Left colon (tissue), 2 donors: ENCODE measurements around the gene NMNAT3. TPM values are rescaled to one million over a fixed set of nuclear protein-coding genes. Genes with fewer than 3 reads are reported as not detected.
A peak's percentile ranks its signal among the peaks of the same experiment; 100 is the strongest.

Source experiments
- ATAC-seq: fragments of 200-7000 bp; cut with Tn5 transposase; one replicate; pipeline ENCODE4 v1.9.1; 2020; ENCODE audit warnings: mild to moderate bottlenecking, moderate library complexity
- DNase-seq, 2 donors: peaks; one replicate each; pipeline ENCODE4 v3.0.0-alpha.2; 2020
- intact Hi-C, 2 donors: fragments of 100-400 bp; cut with DNase I in 1 of 2; cut with micrococcal nuclease in 1 of 2; formaldehyde crosslinking; loops; one replicate each; pipeline versions ENCODE4 v1.11.2 to v1.14.0; 2022; cut with DNase I, micrococcal nuclease
- total RNA-seq, 2 donors: library from RNA; stranded (reverse); fragmentation: NEBNext Ultra II Directional; extraction: Animal tissue kit (Norgen Biotek cat#: 25700); gene quantifications; one replicate each; pipeline ENCODE4 v1.2.1, GENCODE V29; 2021
- donor health status: DM: no; HTN: no; CAD: no.
- donor health status: DM: yes; HTN: yes; CAD: no.

NMNAT3 gene
- total RNA-seq, 2 donors from 2014 or later = 6.2 to 8.7 TPM

DNA sequence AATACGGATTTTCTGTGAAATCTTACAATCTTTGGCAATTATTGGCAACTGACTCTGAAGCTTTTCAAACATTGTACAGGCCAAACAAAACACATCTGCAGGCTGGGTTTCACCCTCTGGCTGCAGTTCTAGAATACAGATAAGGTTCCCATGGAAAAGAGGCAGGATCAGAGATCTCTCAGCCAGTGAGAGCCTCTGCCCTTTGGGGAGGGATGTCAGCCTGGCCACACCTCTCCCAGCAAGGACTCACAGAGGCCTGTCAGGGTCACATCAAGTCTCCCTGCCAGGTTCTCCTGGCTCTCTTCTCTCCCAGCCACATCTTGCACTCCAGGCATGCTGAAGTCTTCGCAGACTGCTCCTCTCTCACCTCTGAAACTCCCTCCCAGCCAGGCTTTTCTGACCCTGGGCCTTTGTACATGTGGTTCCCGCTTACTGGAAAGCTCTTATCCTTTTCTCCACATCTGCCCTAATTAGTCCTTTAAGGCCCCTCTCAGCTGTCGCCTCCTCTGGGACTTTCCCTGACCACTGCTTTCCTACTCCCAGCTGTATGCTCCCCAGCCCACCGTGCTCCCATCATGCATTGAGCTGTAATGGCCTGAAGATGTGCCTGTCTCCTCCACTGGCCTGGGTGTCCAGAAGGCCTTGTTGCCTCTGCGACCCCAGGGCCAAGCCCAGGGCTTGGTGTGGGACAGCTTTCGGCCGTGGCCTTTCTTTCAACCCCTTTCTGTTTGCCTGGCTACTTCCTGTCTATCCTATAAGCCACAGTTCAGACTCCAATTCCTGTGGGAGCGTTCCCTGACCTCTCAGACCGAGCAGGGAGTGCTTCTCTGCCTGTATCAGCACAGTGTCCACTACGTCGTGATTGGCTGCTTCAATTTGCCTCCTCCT is 142.5 kb downstream of the NMNAT3 start:
- peak; percentile 75 for ATAC-seq
- intact Hi-C loops = no loop called here
- peak in 1 of 2 donors; percentile 37 for DNase-seq

DNA sequence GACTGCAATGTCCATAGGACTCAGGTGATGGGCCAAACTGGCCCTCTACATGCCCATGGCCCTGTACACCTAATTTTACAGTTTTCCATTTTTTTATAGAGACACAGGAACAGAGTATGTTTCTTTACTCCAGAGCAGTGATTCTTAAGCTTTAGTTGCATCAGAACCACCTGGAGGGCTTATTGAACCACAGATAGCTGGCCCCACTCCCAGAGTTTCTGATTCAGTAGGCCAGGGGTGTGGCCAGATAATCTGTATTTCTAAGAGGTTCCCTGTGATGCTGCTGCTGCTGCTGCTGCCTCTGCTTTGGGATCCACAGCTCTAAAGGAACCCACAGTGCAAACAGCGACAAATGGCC is 143.3 kb downstream of the NMNAT3 start:
- intact Hi-C loops = no loop called here
- ATAC-seq = no peak
- no peak for DNase-seq

DNA sequence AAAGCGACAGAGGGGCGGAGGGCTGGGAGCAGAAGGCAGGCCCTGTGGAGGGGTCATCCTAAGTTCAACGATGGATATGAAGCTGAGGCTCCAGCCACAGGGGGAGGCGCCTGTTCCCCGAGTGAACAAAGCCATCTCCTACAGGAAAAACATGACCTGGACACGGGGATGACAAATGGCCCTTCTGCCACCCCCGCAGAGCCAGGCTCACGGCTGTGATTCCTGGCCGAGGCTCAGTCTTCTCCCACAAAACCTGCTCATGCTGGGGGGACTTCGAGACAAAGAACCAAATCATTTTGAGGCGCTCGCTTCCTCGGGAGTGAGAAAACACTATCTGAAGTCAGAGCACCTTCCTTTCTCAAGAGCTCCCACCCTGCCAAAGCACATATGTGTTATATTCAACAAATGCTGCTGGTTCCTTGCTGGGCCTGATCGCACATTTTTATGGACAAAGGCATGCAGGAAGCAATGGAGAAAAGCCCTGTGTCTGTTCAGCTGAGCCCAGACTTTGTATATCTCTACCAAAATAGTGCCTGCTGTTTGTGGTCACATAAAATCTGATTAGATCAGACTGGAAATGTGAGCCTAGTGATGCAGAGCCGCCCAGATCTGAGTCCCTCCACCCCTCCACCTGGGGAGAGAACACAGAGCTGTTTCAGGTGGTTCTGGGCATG is 143.9 kb downstream of the NMNAT3 start:
- no peak for ATAC-seq
- intact Hi-C loops = no loop called here
- no peak for DNase-seq

DNA sequence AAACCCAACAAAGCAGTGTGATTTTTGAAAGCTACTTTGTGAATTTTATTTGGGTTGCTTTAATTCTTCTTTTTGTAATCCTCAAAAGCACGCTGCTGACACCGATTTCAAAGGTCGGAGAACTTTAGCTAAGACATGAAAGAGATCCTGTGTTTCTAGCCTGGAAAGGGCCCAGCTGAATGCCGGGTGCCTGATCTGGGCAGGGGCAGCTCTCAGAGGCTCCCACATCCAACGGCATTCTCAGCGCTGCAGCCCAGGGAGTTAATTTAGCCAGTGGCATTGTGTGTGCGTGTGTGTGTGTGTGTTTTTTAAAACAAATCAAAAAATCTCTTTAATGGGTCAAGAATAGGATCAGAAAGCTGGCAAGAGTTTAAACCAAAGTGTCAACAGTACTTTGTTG is 144.8 kb downstream of the NMNAT3 start:
- intact Hi-C loops = no loop called here
- no peak for ATAC-seq
- no peak for DNase-seq

DNA sequence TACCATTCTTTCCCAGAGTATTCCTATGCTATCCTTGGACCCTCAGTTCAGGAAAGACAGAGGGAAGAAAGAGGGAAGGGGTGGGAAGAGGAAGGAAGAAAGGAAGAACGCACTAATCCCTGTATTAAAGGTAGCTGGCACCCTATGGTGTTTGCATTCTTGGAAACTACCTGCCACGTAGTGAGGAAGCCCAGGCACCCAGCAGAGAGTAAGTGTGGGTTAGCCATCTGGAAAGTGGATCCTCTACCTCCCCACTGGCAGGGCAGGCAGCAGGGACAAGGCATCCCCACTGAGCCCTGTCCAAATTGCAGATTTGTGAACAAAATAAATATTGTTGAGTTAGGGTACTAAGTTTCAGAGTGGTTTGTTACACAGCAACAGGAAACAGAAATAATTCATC is 147.1 kb downstream of the NMNAT3 start:
- ATAC-seq (no peak), DNase-seq (no peak)
- intact Hi-C loops = no loop called here

DNA sequence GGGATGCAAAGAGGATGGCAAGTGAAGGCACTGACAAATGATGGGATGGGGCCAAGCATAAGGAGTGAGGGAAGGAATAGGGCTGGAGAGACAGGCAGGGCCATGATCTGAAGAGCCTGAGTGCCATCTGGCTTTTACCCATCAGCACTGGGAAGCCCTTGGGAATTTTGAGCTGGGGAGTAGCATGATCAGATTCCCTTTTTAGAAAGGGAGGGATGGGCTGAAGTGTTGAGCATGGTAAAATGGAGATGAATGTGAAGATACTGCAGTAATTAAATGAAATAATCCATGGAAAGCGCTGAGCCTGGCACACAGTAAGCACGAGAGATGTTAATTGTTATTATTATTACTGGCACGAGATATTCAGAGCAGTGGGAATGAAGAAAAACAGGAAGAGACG is 148.1 kb downstream of the NMNAT3 start:
- intact Hi-C loops = no loop called here
- ATAC-seq (no peak), DNase-seq (no peak)

DNA sequence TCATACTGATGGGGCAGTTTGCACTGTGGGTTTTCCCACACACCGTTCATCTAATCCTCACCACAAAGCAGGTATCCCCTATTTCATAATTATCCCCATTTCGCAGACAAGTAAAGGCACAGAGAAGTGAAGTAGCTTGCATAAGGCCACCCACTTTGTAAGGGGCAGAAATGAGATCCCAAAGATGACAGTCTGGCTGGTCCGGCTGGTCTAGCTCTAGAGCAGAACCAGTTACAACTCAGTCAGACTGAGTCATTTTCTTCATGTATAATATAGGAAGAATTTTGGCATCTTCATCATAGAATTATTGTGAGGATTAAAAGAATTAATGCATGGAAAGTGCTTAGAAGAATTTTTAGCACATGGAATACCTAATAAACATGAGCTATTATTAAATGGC is 148.8 kb downstream of the NMNAT3 start:
- DNase-seq = no peak
- intact Hi-C loops = no loop called here
- no peak for ATAC-seq

DNA sequence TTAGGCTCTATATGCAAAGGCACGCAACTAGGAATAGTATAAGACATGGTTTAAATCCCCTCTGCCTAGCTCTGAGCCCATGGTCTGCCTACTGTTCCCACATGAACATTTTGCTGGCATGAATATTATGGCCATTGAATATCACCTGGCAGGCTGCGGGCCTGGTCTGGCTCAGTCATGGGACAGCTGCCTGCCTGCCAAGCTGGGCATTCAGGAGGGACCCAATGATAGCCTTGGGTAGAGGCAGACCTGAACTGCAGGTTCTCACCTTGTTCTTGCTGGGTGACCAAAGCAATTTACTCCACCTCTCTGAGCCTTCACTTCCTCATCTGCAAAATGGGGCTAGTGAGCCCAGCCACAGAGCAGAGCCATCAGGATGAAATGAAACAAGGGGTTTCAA is 149.5 kb downstream of the NMNAT3 start:
- intact Hi-C loops = no loop called here
- DNase-seq = no peak
- no peak for ATAC-seq

DNA sequence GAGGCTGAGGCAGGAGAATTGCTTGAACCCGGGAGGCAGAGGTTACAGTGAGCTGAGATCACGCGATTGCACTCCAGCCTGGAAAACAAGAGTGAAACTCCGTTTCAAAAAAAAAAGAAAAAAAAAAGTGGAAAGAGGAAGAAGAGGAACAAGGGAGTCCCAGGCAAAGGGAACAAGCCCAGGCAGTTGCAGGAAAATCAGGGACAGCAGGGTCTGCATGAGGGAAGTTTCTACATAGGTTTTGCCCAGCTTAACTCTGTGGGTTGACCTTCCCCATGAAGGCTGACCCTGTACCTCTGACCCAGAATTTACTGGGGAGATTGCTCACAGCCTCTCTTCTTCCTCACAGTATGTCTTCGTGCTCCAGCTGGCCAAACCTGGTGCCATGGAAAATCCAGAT is 150.5 kb downstream of the NMNAT3 start:
- DNase-seq (no peak), ATAC-seq (no peak)
- intact Hi-C loops = no loop called here

DNA sequence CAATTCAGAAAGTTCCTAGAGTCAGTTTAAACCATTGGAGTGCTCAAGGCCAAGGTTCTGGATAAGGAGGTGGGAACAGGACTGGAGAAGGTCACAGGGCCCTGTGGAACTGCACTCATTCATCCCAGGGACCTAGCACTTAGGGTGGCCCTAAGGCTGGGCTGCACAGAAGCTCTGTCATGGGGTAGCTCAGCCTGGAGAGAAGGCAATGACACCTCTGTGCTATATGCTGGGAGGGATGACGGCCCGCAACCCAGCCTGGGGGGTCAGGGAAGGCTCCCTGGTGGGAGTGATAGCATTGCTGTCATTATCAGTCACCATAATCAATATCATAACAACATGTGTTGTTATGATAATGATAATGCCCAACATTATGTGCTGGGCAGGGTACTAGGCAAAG is 151.6 kb downstream of the NMNAT3 start:
- DNase-seq (no peak), ATAC-seq (no peak)
- intact Hi-C loops = no loop called here

DNA sequence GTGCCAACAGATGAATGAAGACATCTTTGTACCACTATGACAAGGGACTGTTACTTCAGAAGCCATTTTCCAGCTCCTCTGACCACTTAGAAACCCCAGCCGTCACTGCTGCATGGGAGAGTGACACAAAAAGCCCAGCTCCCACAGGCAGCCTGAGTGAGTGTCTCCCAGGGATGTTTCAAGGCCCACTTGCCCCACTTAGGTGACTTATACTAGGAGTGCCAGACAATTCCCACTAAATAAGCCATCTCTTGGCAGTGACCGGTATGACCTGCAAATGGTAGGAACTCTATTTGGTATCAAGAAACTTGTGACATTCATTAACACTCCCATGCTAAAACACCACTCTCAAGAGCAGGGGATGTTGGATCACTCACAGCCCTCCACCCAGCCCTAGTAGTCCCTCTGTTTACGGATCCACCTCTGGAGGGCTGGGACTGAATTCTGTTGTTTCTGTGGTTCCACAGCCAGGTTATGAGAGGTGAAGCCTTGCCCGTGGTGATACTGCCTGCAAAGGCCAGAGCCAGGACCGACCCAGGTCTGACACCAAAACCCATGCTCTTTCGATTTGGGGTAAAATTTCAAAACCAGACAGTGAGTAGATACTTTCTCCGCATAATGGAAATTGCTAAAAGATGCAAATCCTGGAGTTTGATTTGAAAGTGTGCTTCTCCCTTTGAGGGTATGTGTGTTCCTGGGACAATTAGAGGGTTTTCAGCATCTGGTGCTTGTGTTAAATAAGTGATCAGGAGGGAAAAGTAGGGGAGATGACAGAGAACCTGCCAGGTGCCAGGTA is 152.7 kb downstream of the NMNAT3 start:
- ATAC-seq (no peak), DNase-seq (no peak)
- intact Hi-C loops = no loop called here

DNA sequence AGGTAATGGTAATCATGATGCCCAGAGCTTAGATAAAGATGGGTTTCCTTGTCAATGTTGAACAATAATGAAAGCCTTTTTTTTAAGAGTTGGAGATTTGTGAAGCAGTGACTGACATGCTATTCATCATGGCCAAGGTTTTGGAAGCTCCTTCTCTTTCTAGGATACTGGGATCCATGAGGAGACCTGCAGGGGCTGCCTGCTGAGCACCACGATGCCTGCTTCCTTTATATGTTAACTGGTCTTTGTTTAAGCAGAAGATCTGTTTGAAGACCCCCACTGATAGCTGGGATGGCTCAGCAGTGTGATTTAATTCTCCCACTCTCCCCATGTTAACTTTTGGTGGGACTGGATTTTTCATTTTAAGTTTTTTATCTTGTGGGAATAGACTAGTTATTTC is 154.1 kb downstream of the NMNAT3 start:
- ATAC-seq (no peak), DNase-seq (no peak)
- intact Hi-C loops = no loop called here

DNA sequence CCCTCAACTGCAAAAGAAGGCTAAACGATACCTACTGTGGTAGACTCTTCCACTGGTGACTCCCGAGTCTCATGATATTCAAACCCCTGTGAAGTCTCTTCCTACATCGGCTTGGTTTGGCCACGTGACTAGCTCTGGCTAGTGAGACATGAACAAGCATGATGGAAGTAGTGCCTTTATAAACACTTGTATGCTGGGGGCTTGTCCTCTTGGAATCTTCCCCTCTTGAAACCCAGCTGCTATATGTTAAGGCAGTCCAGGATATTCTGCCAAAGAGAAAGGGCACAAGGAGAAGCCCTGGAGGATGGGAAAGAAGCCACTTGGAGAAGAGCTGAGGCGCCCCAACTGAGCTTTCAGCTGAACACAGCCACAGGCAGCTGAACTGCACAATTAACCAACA is 154.6 kb downstream of the NMNAT3 start:
- DNase-seq = no peak
- no peak for ATAC-seq
- intact Hi-C loops = no loop called here

DNA sequence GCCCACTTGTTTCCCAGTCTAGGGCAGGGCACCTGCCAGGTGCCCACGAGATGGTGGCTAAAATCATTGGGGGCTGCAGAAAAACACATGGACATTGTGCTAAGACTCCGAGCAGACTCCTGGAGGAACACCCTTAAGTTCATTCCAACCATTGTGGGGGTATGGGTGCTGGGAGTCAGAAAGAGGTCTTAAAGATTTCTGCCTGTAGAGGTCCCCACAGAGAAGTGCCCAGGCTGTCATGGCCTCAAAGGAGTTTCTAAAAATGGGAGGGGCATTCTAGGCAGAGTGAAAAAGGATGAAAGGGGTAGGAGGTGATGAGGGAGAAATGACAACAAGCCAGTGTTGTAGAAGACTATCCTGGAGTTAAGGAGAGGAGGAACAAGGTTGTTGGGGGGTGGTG is 155.4 kb downstream of the NMNAT3 start:
- intact Hi-C loops = no loop called here
- no peak for ATAC-seq
- DNase-seq = no peak

DNA sequence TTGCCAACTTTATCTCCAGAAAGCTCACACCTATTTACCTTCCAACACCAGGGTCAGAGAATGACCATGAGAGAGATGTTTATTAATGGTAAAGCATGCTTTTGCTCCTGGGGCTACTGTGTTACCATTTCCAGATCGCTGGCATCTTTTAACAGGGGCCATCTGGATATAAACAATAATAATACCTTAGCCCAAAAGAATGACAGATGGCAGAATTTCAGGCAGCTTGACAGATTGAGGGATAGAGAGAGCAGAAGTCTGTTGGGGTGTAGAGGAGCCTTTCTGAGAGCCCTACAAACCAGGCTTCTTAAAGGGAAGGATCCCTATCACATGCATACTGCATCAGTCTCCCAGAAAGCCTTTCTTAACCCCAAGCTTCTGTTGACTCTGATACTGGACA is 156.0 kb downstream of the NMNAT3 start:
- intact Hi-C loops = no loop called here
- ATAC-seq = no peak
- no peak for DNase-seq

DNA sequence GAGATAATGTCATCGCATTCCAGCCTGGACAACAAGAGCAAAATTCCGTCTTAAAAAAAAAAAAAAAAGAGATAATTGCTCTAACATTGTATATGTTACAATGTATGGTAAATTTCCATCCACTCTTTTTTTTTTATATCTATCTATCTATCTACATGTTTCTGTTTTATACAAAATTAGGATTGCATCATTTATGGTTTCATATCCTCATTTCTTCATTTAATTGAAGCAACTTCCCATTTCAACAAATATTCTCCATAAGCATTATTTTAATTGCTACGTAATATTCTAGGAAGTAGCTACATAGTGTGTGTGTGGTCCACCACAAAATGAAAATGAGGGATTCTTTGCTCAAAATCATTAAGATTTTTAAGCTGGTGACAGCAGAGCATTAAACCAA is 156.6 kb downstream of the NMNAT3 start:
- intact Hi-C loops = no loop called here
- no peak for ATAC-seq
- DNase-seq = no peak

DNA sequence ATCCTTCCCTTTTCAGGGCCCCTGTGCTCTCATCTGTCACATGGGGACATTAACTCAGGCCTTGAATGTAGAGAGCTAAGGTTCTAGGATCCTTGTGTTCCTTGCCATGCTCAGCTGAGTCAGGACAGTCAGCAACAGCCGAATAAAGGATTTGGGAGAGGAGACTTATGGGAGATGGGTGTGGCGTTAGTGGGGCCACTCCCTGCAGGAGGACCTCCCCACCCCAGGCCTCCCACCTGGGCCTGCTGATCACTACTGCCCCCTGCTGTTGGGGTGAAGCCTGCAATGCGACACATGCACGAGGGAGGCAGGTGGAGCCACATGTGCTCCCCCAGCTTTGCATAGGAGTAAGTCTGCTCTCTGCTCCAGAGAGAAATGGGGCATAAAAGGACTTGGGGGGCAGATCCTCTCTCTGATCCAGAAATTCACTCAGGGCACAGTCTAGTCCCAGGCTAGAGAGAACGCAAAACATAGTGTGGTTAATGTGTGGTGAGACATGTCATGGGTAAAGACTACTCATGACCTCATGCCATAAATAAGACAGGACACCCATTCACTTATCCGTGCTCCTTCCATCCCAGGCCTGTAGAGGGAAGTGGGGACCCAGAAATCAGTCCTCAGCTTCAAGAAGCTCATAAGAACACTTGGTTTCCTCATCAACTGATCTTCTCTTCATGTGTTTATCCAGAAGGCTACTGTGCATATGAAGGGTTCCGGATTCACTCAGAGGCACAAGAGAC is 157.6 kb downstream of the NMNAT3 start:
- intact Hi-C loops = no loop called here
- ATAC-seq = peak; percentile 46
- DNase-seq = no peak

DNA sequence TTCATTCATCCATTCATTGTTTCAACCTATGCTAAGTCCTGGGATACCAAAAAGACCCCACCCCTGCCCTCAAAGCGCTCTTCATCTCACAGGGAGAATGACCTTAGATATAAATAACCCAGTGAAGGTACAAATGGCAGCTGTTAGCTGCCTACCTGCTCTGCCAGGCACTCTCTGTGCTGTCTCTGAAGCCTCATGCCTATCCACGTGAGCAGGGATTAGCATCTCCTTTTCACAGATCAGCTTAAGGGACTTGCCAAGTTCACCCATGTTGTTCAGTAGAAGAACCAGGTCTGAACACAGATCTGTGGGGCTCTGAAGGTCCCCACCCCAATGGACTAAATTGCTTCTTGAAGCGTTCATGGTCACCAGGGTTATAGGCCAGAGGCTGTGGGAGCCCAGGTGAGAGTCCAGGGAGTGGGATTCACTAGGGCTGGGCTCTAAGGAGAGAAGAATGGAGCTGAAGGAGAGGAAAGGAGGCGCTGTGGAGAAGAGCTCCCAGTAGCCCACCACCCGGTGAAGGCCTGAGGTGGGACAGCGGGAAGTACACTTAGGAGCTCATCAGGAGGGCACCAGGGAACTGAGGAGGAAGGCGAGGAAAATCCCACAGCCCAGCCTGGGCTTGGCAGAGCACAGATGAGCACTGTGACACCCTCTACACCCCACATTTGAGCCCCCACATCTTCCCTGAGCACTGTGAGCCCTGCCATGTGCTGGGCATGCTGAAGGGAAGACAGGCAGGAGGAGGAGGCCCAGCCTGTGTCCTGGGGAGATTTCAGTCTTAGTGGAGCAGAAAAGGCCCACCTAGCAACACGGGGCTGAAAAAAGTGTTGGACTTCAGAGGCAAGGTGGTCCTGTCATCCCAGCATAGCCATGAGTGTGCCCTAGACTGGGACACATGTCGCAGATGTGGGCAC is 158.6 kb downstream of the NMNAT3 start:
- intact Hi-C loops = no loop called here
- DNase-seq (no peak), ATAC-seq (no peak)
